H9 (cell line): Measurements from ENCODE around the gene MAPKAP1. TPM values are rescaled to one million over a fixed set of nuclear protein-coding genes. Genes with fewer than 3 reads are reported as not detected.
A peak's percentile ranks its signal among the peaks of the same experiment; 100 is the strongest.

Experiments used
- DNase-seq: peaks from one replicate; pipeline ENCODE4 v3.0.0-alpha.2; 2017
- H2AFZ ChIP-seq: one replicate; pipeline ENCODE4 v1.6.1; 2013; ENCODE audit warnings: mild to moderate bottlenecking, low read length, control low read depth, moderate library complexity
- H2AK5ac ChIP-seq: 2 replicates; pipeline ENCODE4 v1.6.1; 2013; ENCODE audit warnings: low read length, control low read depth, mixed read lengths; ENCODE audit not compliant: insufficient read length
- H2BK120ac ChIP-seq: one replicate; pipeline ENCODE4 v1.6.1; 2013; ENCODE audit warnings: low read depth, mild to moderate bottlenecking, low read length, control low read depth, inconsistent platforms; ENCODE audit not compliant: poor library complexity, severe bottlenecking
- H2BK12ac ChIP-seq: 2 replicates; pipeline ENCODE4 v1.6.1; 2013; ENCODE audit warnings: low read length, control low read depth, mixed read lengths, low read depth; ENCODE audit not compliant: insufficient read length
- H2BK15ac ChIP-seq: 2 replicates; pipeline ENCODE4 v1.6.1; 2013; ENCODE audit warnings: low read depth, low read length, control low read depth
- H2BK20ac ChIP-seq: one replicate; pipeline ENCODE4 v1.6.1; 2013; ENCODE audit warnings: low read depth, mild to moderate bottlenecking, low read length, control low read depth, inconsistent platforms; ENCODE audit not compliant: poor library complexity, severe bottlenecking
- H2BK5ac ChIP-seq: 2 replicates; pipeline ENCODE4 v1.6.1; 2013; ENCODE audit warnings: low read length, control low read depth, mixed read lengths; ENCODE audit not compliant: insufficient read length
- H3K14ac ChIP-seq: 2 replicates; pipeline ENCODE4 v1.6.1; 2013; ENCODE audit warnings: low read length, control low read depth; ENCODE audit not compliant: insufficient read depth
- H3K18ac ChIP-seq: 2 replicates; pipeline ENCODE4 v1.6.1; 2013; ENCODE audit warnings: low read depth, mild to moderate bottlenecking, mixed read lengths, low read length, control low read depth; ENCODE audit not compliant: insufficient read length
- H3K23ac ChIP-seq: 2 replicates; pipeline ENCODE4 v1.6.1; 2013; ENCODE audit warnings: low read length, control low read depth, mixed read lengths, low read depth; ENCODE audit not compliant: insufficient read length
- H3K23me2 ChIP-seq: 2 replicates; pipeline ENCODE4 v1.6.1; 2013; ENCODE audit warnings: low read depth, mild to moderate bottlenecking, mixed read lengths, low read length, control low read depth; ENCODE audit not compliant: insufficient read length, poor library complexity, severe bottlenecking
- H3K27ac ChIP-seq: 2 replicates; pipeline ENCODE4 v1.5.1; 2013; ENCODE audit warnings: low read length, control low read depth, mixed read lengths, low read depth; ENCODE audit not compliant: insufficient read length
- H3K27me3 ChIP-seq: 2 replicates; pipeline ENCODE4 v1.6.1; 2013; ENCODE audit warnings: low read length, control low read depth, inconsistent platforms; ENCODE audit not compliant: insufficient read depth
- H3K4ac ChIP-seq: 2 replicates; pipeline ENCODE4 v1.6.1; 2013; ENCODE audit warnings: low read depth, mild to moderate bottlenecking, control low read depth, inconsistent platforms, low read length, moderate library complexity
- H3K4me1 ChIP-seq: 2 replicates; pipeline ENCODE4 v1.6.1; 2013; ENCODE audit warnings: low read length, control low read depth, inconsistent platforms; ENCODE audit not compliant: insufficient read depth
- H3K4me2 ChIP-seq: 2 replicates; pipeline ENCODE4 v1.6.1; 2013; ENCODE audit warnings: low read length, control low read depth, mixed read lengths; ENCODE audit not compliant: insufficient read length, insufficient read depth
- H3K56ac ChIP-seq: 2 replicates; pipeline ENCODE4 v1.6.1; 2013; ENCODE audit warnings: low read depth, mild to moderate bottlenecking, mixed read lengths, low read length, control low read depth; ENCODE audit not compliant: insufficient read length
- H3K79me1 ChIP-seq: 2 replicates; pipeline ENCODE4 v1.6.1; 2013; ENCODE audit warnings: low read depth, mild to moderate bottlenecking, moderate library complexity, low read length, control low read depth, inconsistent platforms; ENCODE audit not compliant: insufficient read depth, poor library complexity, severe bottlenecking
- H3K79me2 ChIP-seq: 2 replicates; pipeline ENCODE4 v1.6.1; 2013; ENCODE audit warnings: low read length, control low read depth, inconsistent platforms; ENCODE audit not compliant: insufficient read depth
- H3K9ac ChIP-seq: 2 replicates; pipeline ENCODE4 v1.6.1; 2013; ENCODE audit warnings: low read length, control low read depth, mixed read lengths; ENCODE audit not compliant: insufficient read length; ENCODE audit errors: extremely low read depth
- H3K9me3 ChIP-seq: one replicate; pipeline ENCODE4 v1.6.1; 2013; ENCODE audit warnings: low read depth, low read length, inconsistent platforms; ENCODE audit not compliant: control insufficient read depth
- H3T11ph ChIP-seq: one replicate; pipeline ENCODE4 v1.6.1; 2013; ENCODE audit warnings: mild to moderate bottlenecking, low read length, control low read depth, inconsistent platforms
- H4K20me1 ChIP-seq: one replicate; pipeline ENCODE4 v1.6.1; 2013; ENCODE audit not compliant: control insufficient read depth, insufficient read length, insufficient read depth
- H4K5ac ChIP-seq: 2 replicates; pipeline ENCODE4 v1.6.1; 2013; ENCODE audit warnings: low read depth, mild to moderate bottlenecking, mixed read lengths, low read length, control low read depth; ENCODE audit not compliant: insufficient read length
- H4K8ac ChIP-seq: replicated peaks from 2 replicates; pipeline ENCODE4 v1.6.1; 2013; ENCODE audit warnings: low read length, control low read depth, mixed read lengths, low read depth; ENCODE audit not compliant: insufficient read length
- H4K91ac ChIP-seq: 2 replicates; pipeline ENCODE4 v1.6.1; 2013; ENCODE audit warnings: low read depth, mild to moderate bottlenecking, moderate library complexity, mixed read lengths, low read length, control low read depth; ENCODE audit not compliant: insufficient read length
- H3K27ac Mint-ChIP-seq, 3 experiments: 2 replicates in 2 of 3; 3 replicates in 1 of 3; pipeline ENCODE4 v1.8.0; 2020 to 2021; ENCODE audit warnings: mixed read lengths in 3 of 3, mild to moderate bottlenecking in 1 of 3, moderate library complexity in 1 of 3
- H3K27me3 Mint-ChIP-seq: 2 replicates; pipeline ENCODE4 v1.8.0; 2021; ENCODE audit warnings: low read depth, mild to moderate bottlenecking, moderate library complexity, mixed read lengths
- H3K36me3 Mint-ChIP-seq, 3 experiments: 2 replicates in 2 of 3; 3 replicates in 1 of 3; pipeline ENCODE4 v1.8.0; 2020 to 2021; ENCODE audit warnings: low read depth in 3 of 3, mixed read lengths in 3 of 3; ENCODE audit not compliant: insufficient read depth in 1 of 3
- H3K4me1 Mint-ChIP-seq, 2 experiments: 2 replicates each; pipeline ENCODE4 v1.8.0; 2020; ENCODE audit warnings: mixed read lengths in 2 of 2
- H3K4me3 Mint-ChIP-seq, 2 experiments: 2 replicates in 1 of 2; 3 replicates in 1 of 2; pipeline ENCODE4 v1.8.0; 2020 to 2021; ENCODE audit warnings: mild to moderate bottlenecking in 2 of 2, mixed read lengths in 2 of 2, moderate library complexity in 1 of 2
- H3K9me3 Mint-ChIP-seq, 2 experiments: 2 replicates in 1 of 2; 3 replicates in 1 of 2; pipeline ENCODE4 v1.8.0; 2020; ENCODE audit warnings: mild to moderate bottlenecking in 2 of 2, mixed read lengths in 2 of 2, moderate library complexity in 1 of 2
- WGBS: extraction: QIAGEN DNeasy Blood & Tissue Kit; methylation state at CpG from one replicate; pipeline ENCODE4 v1.1.7; 2013; ENCODE audit warnings: missing lambda C conversion rate, low lambda C conversion rate, mixed read lengths; ENCODE audit not compliant: insufficient read length; ENCODE audit errors: extremely low coverage; 5-methylcytosine and 5-hydroxymethylcytosine counted together
- total RNA-seq: library from RNA; stranded (reverse); gene quantifications from 2 replicates; pipeline ENCODE4 v1.2.1, GENCODE V29; 2021
- TF ChIP-seq, protein P1 (sequence below): fragments of 200-600 bp; sonication (generic); conservative IDR thresholded peaks from 3 replicates; pipeline ENCODE4 v1.8.0; 2021; ENCODE audit warnings: antibody characterized with exemption, mild to moderate bottlenecking

MAPKAP1 gene
- total RNA-seq, 1 experiment from 2014 or later = 97.0 TPM

DNA sequence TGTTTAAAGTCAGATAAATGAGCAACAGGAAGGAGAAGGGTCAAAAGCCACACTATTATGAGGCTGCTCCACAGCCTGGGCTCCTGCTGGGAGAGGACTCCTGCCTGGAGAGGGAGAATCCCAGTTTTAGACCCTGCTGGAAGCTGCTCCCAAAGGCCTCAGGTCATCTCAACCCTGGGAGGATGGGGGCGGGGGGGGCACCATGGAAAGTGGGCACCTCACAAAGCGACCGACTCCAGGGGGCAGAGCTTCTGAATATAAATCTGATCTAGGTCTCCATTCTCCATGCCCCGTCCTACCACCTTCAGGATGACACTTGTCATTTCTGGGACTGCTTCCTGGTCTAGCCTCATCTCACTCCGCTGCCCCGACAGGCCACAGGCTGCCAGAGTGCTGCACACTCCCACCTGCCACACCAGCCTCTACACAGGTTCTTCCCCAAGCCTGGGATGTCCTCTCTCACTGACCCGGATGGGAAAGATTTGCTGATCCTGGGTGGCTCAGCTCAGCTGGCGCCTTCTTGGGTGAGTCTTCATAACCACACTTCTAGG lies 262.0 kb downstream of the MAPKAP1 start:
- Histone ChIP-seq H3K4me1 (no peaks in the 10 kb centered on the region), H3K14ac (no peak overlapping the region), H3K27ac (no peak overlapping the region), H4K8ac (no peak overlapping the region), H3K79me2 (no peaks in the 10 kb centered on the region), H2AFZ (no peak overlapping the region), H3K79me1 (no peaks in the 10 kb centered on the region), H3K4ac (no peak overlapping the region), H2BK15ac (no peak overlapping the region), H3K27me3 (no peaks in the 10 kb centered on the region), H3K9ac (no peak overlapping the region), H3K18ac (no peak overlapping the region), H3K23me2 (no peaks in the 10 kb centered on the region), H2BK120ac (no peak overlapping the region), H4K20me1 (no peaks in the 10 kb centered on the region), H3T11ph (no peak overlapping the region), H2BK5ac (no peak overlapping the region), H3K23ac (no peak overlapping the region), H4K5ac (no peak overlapping the region), H2BK20ac (no peak overlapping the region), H3K56ac (no peak overlapping the region), H3K9me3 (no peaks in the 10 kb centered on the region), H4K91ac (no peak overlapping the region), H3K4me2 (no peak overlapping the region), H2AK5ac (no peak overlapping the region), H2BK12ac (no peak overlapping the region)
- TF ChIP-seq, protein P1, sequence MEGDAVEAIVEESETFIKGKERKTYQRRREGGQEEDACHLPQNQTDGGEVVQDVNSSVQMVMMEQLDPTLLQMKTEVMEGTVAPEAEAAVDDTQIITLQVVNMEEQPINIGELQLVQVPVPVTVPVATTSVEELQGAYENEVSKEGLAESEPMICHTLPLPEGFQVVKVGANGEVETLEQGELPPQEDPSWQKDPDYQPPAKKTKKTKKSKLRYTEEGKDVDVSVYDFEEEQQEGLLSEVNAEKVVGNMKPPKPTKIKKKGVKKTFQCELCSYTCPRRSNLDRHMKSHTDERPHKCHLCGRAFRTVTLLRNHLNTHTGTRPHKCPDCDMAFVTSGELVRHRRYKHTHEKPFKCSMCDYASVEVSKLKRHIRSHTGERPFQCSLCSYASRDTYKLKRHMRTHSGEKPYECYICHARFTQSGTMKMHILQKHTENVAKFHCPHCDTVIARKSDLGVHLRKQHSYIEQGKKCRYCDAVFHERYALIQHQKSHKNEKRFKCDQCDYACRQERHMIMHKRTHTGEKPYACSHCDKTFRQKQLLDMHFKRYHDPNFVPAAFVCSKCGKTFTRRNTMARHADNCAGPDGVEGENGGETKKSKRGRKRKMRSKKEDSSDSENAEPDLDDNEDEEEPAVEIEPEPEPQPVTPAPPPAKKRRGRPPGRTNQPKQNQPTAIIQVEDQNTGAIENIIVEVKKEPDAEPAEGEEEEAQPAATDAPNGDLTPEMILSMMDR = no peak
- WGBS = no CpG with 5 or more reads among the region's 8 CpGs
- no peaks in the 10 kb centered on the region for H3K27me3 Mint-ChIP-seq
- no peaks in the 10 kb centered on the region; a peak in 1 of 5 replicates for H3K9me3 Mint-ChIP-seq
- no peak for DNase-seq
- H3K4me1 Mint-ChIP-seq = peaks cover 17 to 20% of the 10 kb centered on the region in 2 experiments
- peaks cover 3 to 11% (median 9%) of the 10 kb centered on the region in 3 experiments; a peak in 4 of 7 replicates for H3K36me3 Mint-ChIP-seq
- H3K4me3 Mint-ChIP-seq = no peak overlapping the region
- H3K27ac Mint-ChIP-seq = peak overlapping the region in 2 of 3 experiments; percentile 10 to 82; a peak in 3 of 7 replicates
